SK-N-SH treated with all-trans-retinoic acid at 6 μM for 48 hours (cell line): ENCODE results near the gene CBX7.

ENCODE experiments used
- ATAC-seq: fragments of 200-7000 bp; cut with Tn5 transposase; 3 replicates; pipeline ENCODE4 v1.9.1; 2020; ENCODE audit warnings: mild to moderate bottlenecking, moderate library complexity
- ARNTL ChIP-seq: fragments of 450-650 bp; formaldehyde crosslinking; IDR thresholded peaks from 2 replicates; pipeline ENCODE4 v1.5.0; 2020; ENCODE audit warnings: low read depth, mild to moderate bottlenecking, moderate library complexity, borderline replicate concordance
- BACH2 ChIP-seq: fragments of 250-450 bp; sonication (Bioruptor Pico); IDR thresholded peaks from 2 replicates; pipeline ENCODE4 v1.9.0; 2021; ENCODE audit warnings: mild to moderate bottlenecking, borderline replicate concordance
- CSDC2 ChIP-seq: fragments of 250-450 bp; sonication (Bioruptor Pico); IDR thresholded peaks from 2 replicates; pipeline ENCODE4 v1.5.0; 2020; ENCODE audit warnings: mild to moderate bottlenecking, moderate library complexity
- ISL1 ChIP-seq: fragments of 250-450 bp; sonication (Bioruptor Pico); IDR thresholded peaks from 2 replicates; pipeline ENCODE4 v2.1.2; 2022; ENCODE audit warnings: mild to moderate bottlenecking, moderate library complexity
- OSR1 ChIP-seq: fragments of 250-450 bp; sonication (Bioruptor Pico); IDR thresholded peaks from 2 replicates; pipeline ENCODE4 v1.8.0; 2022; ENCODE audit warnings: moderate library complexity, mild to moderate bottlenecking, inconsistent platforms
- POU6F1 ChIP-seq: fragments of 250-450 bp; sonication (Bioruptor Pico); IDR thresholded peaks from 2 replicates; pipeline ENCODE4 v1.8.0; 2021; ENCODE audit warnings: low read depth, mild to moderate bottlenecking, moderate library complexity, borderline replicate concordance
- PPARA ChIP-seq: fragments of 250-450 bp; sonication (Bioruptor Pico); IDR thresholded peaks from 2 replicates; pipeline ENCODE4 v1.5.0; 2020; ENCODE audit warnings: mild to moderate bottlenecking, borderline replicate concordance
- SNAI2 ChIP-seq: fragments of 250-450 bp; sonication (Bioruptor Pico); IDR thresholded peaks from 2 replicates; pipeline ENCODE4 v1.5.0; 2020; ENCODE audit warnings: mild to moderate bottlenecking, moderate library complexity
- ZFP3 ChIP-seq: fragments of 250-450 bp; sonication (Bioruptor Pico); IDR thresholded peaks from 2 replicates; pipeline ENCODE4 v1.5.0; 2020; ENCODE audit warnings: mild to moderate bottlenecking, moderate library complexity
- ZNF565 ChIP-seq: fragments of 450-650 bp; formaldehyde crosslinking; conservative IDR thresholded peaks from 2 replicates; pipeline ENCODE4 v1.5.0; 2020; ENCODE audit warnings: low read depth, mild to moderate bottlenecking, moderate library complexity
- ZNF8 ChIP-seq: fragments of 450-650 bp; formaldehyde crosslinking; IDR thresholded peaks from 2 replicates; pipeline ENCODE4 v1.5.0; 2020; ENCODE audit warnings: mild to moderate bottlenecking, moderate library complexity
- TF ChIP-seq, protein P1 (sequence below): fragments of 250-450 bp; sonication (Bioruptor Pico); IDR thresholded peaks from 2 replicates; pipeline ENCODE4 v1.5.0; 2020; ENCODE audit warnings: mild to moderate bottlenecking, moderate library complexity
- TF ChIP-seq, protein P2 (sequence below): fragments of 250-450 bp; sonication (Bioruptor Pico); IDR thresholded peaks from 2 replicates; pipeline ENCODE4 v1.5.1; 2021; ENCODE audit warnings: mild to moderate bottlenecking, moderate library complexity

The CBX7 gene

DNA sequence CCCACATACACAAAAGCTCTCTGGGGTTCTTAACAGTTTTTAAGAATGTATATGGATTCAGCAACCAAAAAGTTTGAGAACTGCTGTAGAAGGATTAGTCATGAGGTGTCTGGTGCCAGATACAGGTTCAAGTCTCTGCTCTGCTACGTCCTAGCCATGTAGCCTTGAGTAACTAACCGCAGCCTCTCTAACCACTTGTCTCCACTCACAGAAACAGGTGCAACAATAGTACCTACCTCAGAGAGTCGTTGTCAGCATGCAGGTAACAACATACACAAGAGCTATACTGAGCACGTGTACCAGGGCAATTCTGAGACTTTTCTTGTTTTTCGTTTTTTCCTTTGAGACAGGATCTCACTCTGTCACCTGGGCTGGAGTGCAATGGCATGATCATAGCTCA lies 26.9 kb downstream of the CBX7 start (continued):
- TF ChIP-seq, protein P1, sequence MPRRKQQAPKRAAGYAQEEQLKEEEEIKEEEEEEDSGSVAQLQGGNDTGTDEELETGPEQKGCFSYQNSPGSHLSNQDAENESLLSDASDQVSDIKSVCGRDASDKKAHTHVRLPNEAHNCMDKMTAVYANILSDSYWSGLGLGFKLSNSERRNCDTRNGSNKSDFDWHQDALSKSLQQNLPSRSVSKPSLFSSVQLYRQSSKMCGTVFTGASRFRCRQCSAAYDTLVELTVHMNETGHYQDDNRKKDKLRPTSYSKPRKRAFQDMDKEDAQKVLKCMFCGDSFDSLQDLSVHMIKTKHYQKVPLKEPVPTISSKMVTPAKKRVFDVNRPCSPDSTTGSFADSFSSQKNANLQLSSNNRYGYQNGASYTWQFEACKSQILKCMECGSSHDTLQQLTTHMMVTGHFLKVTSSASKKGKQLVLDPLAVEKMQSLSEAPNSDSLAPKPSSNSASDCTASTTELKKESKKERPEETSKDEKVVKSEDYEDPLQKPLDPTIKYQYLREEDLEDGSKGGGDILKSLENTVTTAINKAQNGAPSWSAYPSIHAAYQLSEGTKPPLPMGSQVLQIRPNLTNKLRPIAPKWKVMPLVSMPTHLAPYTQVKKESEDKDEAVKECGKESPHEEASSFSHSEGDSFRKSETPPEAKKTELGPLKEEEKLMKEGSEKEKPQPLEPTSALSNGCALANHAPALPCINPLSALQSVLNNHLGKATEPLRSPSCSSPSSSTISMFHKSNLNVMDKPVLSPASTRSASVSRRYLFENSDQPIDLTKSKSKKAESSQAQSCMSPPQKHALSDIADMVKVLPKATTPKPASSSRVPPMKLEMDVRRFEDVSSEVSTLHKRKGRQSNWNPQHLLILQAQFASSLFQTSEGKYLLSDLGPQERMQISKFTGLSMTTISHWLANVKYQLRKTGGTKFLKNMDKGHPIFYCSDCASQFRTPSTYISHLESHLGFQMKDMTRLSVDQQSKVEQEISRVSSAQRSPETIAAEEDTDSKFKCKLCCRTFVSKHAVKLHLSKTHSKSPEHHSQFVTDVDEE (CRISPR knock-in tag) = no peak
- no peak for TF ChIP-seq OSR1 (CRISPR knock-in tag)
- no peak for TF ChIP-seq ISL1 (CRISPR knock-in tag)
- no peak for TF ChIP-seq PPARA (CRISPR knock-in tag)
- TF ChIP-seq ZFP3 (CRISPR knock-in tag) = no peak
- TF ChIP-seq SNAI2 = no peak
- no peak for TF ChIP-seq ZNF8 (CRISPR knock-in tag)
- no peak for TF ChIP-seq CSDC2 (CRISPR knock-in tag)
- no peak for TF ChIP-seq ZNF565 (CRISPR knock-in tag)
- TF ChIP-seq, protein P2, sequence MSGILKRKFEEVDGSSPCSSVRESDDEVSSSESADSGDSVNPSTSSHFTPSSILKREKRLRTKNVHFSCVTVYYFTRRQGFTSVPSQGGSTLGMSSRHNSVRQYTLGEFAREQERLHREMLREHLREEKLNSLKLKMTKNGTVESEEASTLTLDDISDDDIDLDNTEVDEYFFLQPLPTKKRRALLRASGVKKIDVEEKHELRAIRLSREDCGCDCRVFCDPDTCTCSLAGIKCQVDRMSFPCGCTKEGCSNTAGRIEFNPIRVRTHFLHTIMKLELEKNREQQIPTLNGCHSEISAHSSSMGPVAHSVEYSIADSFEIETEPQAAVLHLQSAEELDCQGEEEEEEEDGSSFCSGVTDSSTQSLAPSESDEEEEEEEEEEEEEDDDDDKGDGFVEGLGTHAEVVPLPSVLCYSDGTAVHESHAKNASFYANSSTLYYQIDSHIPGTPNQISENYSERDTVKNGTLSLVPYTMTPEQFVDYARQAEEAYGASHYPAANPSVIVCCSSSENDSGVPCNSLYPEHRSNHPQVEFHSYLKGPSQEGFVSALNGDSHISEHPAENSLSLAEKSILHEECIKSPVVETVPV (CRISPR knock-in tag) = no peak

DNA sequence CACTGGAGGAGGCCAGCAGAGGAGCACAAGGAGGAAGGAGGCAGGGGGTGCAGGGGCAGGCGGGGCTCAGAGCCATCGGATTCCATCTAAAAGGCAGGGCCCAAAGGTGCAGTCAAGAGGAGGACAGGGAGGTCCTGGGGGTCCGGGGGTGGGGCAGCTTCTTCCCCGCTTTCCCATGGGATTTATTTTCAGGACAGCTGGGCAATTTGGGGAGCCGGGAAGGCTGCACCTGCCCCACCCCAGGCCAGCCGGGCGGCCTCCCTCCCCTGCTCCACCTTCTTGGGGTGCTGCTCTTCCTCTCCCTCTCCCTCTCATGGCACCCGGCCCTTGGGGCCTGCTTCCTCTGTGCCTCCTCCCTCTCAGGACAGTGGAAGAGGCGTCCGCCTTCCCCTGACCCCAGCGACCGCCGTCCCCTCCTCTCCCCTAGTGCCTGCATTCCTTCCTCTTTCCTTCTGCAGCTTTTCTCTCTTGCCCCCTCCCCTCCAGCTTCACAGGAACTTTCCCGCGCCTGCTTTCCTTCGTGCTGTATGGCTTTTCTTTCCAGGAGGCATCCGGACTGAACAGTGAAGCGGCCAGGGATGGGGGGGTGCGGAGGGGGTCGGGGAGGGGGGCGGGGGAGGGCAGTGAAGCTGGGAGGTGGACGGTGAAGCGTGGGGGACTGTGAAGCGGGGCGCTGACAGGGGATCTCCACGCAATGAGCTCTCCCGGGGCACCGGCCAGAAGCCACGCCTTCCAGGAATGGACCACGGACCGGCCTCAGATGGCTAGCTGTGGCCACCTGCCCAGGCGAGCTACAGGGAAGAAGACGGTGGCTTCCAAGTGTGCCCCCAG lies 28.5 kb downstream of the CBX7 start:
- ATAC-seq = no peak
- no peak for TF ChIP-seq BACH2 (CRISPR knock-in tag)
- TF ChIP-seq POU6F1 (CRISPR knock-in tag) = no peak
- TF ChIP-seq SNAI2 = no peak
- no peak for TF ChIP-seq ISL1 (CRISPR knock-in tag)
- TF ChIP-seq ARNTL (CRISPR knock-in tag) = no peak
- TF ChIP-seq, protein P1 (CRISPR knock-in tag) = no peak

GRCh38 chr22:39122772-39123470 lies 29.6 kb downstream of the CBX7 start:
- ATAC-seq = no peak
- TF ChIP-seq, protein P1 (CRISPR knock-in tag) = no peak
- no peak for TF ChIP-seq ISL1 (CRISPR knock-in tag)
